ENCODE data around the gene CHCHD6.

The CHCHD6 gene

GRCh38 chr3:126946405-126946804 lies 242.4 kb downstream of the CHCHD6 start:
- DNase-seq, result no peak

- DNase-seq, result no peak
Measured at GRCh38 chr3:126947429-126947828, 243.4 kb downstream of the CHCHD6 start.

- DNase-seq, result no peak
Measured at GRCh38 chr3:126948980-126949535, 245.0 kb downstream of the CHCHD6 start.

GRCh38 chr3:126951561-126951960 lies 247.5 kb downstream of the CHCHD6 start:
- DNase-seq, result no peak

- DNase-seq, result no peak
Measured at GRCh38 chr3:126952261-126952982, 248.4 kb downstream of the CHCHD6 start.

GRCh38 chr3:126952983-126953660 lies 249.1 kb downstream of the CHCHD6 start:
- no peak for DNase-seq

GRCh38 chr3:126954141-126954842 lies 250.3 kb downstream of the CHCHD6 start:
- no peak for DNase-seq

GRCh38 chr3:126955004-126955790 lies 251.2 kb downstream of the CHCHD6 start:
- DNase-seq, result no peak

GRCh38 chr3:126956361-126956760 lies 252.3 kb downstream of the CHCHD6 start:
- no peak for DNase-seq

- peak; percentile 66 for DNase-seq
Measured at GRCh38 chr3:126956866-126957650, 253.0 kb downstream of the CHCHD6 start.

GRCh38 chr3:126957776-126958637 lies 254.0 kb downstream of the CHCHD6 start:
- no peak for DNase-seq

- no peak for DNase-seq
Measured at GRCh38 chr3:126958638-126959085, 254.6 kb downstream of the CHCHD6 start.

- DNase-seq, result no peak
Measured at GRCh38 chr3:126959136-126959920, 255.3 kb downstream of the CHCHD6 start.

GRCh38 chr3:126959921-126960603 lies 256.0 kb downstream of the CHCHD6 start:
- DNase-seq, result peak; percentile 88

GRCh38 chr3:126960604-126960995 lies 256.6 kb downstream of the CHCHD6 start:
- no peak for DNase-seq

- no peak for DNase-seq
Measured at GRCh38 chr3:126961191-126961790, 257.3 kb downstream of the CHCHD6 start.

- no peak for DNase-seq
Measured at GRCh38 chr3:126961791-126962461, 257.9 kb downstream of the CHCHD6 start.

GRCh38 chr3:126962756-126963155 lies 258.7 kb downstream of the CHCHD6 start:
- DNase-seq, result no peak
